GM04503 (cell line): ENCODE data around the gene SRA1.
"Not testable (repeated sequence)": the region's sequence is repeated elsewhere in the genome, so short reads cannot be mapped to it uniquely, and the experiment has no call there.

Experiments used
- DNase-seq: peaks from one replicate; pipeline ENCODE4 v3.0.0-alpha.2; 2012; ENCODE audit warnings: low read depth

Gene SRA1

GRCh38 chr5:140557136-140557805 lies at the start of gene SRA1:
Gene SRA1, minus strand, starts transcription at chr5:140557473. Its CDS starts 21 bp downstream, at chr5:140557452.
- DNase-seq: no peak

- no peak for DNase-seq
Observed at GRCh38 chr5:140607031-140607430, 49.8 kb upstream of the SRA1 start.

- DNase-seq: no peak
Observed at GRCh38 chr5:140605879-140606278, 48.6 kb upstream of the SRA1 start.

DNA sequence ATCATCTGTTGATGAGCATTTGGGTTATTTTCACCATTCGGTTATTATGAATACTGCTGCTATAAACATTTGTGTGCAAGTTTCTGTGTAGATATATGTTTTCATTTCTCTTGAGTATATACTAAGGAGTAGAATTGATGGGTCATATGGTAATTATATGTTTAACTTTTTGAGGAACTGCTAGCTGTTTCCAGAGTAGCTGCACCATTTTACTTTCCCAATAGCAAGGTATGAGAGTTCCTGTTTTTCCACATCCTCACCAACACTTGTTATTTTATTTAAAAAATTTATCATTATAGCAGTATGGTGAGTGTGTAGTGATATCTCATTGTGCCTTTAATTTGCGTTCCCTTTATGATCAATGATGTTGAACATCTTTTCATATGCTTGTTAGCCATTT lies 46.5 kb upstream of the SRA1 start:
- no peak for DNase-seq

- DNase-seq: not testable (repeated sequence)
Observed at GRCh38 chr5:140603446-140603698, 46.1 kb upstream of the SRA1 start.

GRCh38 chr5:140602147-140602546 lies 44.9 kb upstream of the SRA1 start:
- DNase-seq: no peak

DNA sequence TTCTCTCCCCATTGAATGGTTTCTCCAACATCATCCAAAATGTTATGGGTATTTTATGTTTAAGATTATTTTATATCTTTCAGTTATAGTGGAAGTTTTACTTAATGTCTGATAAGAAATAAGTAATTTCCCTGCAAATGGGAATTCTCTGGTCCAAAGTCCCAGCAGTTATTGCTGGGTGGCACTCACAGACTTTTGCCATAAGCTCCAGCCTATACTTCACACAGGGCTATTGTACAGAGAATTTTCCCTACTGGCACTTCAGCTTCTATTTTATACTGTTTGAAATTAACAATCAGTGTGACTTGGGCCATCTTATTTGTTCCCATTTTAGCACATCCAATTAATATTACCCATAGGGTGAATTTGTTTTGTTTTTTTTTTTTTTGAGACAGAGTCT lies 42.8 kb upstream of the SRA1 start:
- DNase-seq: no peak

- DNase-seq: no peak
Observed at GRCh38 chr5:140598836-140599235, 41.6 kb upstream of the SRA1 start.

GRCh38 chr5:140596321-140596741 lies 39.1 kb upstream of the SRA1 start:
- no peak for DNase-seq

- no peak for DNase-seq
Observed at GRCh38 chr5:140595538-140596300, 38.4 kb upstream of the SRA1 start.

DNA sequence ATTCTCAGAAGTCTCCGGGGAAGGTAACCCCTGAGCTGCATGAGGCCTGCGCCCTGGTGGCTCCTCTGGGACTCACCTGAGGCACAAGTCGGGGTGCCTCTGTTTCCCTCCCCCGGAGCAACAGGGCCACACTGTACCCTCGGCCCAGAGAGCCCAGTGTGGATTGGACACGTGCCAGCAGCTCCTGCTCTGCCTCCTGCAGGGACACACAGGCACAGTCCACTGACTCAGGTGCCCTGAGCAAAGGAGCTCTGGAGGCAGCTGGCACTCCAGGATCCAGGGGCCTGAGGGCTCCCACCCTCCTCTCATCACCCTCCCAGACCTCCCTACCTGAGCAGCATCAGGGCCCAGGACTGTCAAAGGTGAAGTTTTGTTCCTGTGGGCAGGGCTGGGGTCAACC lies 36.9 kb upstream of the SRA1 start:
- DNase-seq: no peak

GRCh38 chr5:140593070-140593469 lies 35.8 kb upstream of the SRA1 start:
- not testable (repeated sequence) for DNase-seq

DNA sequence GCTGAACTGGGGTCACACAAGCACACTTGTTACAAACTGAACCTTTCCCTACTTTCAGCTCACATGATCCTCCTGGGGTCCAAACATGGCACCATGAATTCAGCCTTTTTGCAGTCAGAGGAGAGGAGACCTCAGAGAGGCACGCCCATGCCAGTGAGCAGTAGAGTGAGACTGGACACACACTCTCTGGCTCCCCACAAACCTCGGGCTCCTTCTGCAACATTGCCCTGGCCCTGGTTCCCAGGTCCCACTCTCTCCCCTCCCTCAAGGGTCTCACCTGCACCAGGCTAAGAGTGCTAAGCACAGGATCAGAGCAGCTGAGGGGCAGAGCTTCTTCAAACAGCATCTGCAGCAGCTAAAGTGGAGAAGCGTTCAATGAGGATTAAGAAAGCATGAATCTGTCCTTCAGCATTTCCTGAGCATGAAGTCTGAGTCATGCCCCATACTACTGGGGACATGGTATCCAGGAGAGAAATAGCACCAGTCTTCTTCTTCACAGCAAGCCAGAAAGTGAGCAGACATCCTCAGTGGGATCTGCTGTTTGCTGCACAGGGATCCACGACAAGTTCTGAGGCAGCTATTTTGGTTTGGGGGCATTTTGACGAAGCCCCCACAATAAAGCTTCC lies 34.6 kb upstream of the SRA1 start:
- no peak for DNase-seq

- DNase-seq: no peak
Observed at GRCh38 chr5:140590861-140591260, 33.6 kb upstream of the SRA1 start.

DNA sequence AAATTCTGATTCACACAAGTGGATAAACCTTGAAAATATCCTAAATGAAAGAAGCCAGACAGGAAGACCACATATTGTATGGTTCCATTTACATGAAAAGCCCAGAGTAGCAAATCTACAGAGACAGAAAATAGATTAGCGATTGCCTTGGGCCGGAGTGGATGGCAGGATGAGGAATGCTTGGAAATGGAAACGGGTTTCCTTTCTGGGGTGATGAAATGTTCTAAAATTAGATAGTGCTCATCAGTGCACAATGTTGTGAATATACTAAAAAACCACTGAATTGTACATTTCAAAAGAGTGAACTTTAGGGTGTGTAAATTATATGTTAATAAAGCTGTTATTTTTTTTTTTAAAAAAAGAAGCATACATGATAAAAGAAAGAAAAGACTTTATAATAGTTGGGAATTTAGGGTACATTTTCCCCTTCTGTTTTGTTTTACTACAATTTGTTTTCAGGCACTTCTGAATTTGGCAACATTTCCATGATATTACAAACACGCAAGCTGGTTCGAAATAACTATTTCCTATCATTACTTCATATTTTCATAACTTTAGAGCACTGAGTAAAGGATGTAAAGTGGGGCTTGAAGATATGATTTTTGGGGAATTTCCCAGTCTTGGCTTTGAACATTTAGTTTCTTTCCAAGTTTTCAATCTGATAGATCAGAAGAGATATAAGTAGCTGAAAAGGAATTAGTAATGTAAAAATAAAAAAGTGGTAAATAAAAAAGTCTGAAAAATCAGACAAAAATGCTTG lies 31.2 kb upstream of the SRA1 start:
- no peak for DNase-seq

- DNase-seq: no peak
Observed at GRCh38 chr5:140587495-140587894, 30.2 kb upstream of the SRA1 start.

GRCh38 chr5:140579188-140579747 lies 22.0 kb upstream of the SRA1 start:
- DNase-seq: not testable (repeated sequence)

DNA sequence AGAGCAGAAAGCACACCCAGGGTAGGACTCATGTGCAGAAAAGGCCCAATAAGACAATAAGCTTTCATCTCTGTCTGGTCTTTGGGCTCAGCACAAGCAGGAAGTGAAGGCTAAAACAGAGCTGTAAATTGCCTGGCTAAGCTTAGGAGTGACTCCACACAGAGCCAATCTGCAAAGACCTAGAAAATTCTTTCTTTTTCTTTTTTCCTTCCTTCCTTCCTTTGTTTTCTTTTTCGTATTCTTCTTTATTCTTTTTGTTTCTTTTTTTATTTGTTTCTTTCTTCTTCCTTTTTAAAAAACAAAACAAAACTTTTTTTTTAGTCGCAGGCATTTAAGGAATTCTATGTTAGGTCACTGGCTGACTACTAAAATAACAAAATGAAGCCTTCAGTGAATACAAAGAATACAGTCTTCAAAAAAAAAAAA lies 19.5 kb upstream of the SRA1 start:
- DNase-seq: no peak

DNA sequence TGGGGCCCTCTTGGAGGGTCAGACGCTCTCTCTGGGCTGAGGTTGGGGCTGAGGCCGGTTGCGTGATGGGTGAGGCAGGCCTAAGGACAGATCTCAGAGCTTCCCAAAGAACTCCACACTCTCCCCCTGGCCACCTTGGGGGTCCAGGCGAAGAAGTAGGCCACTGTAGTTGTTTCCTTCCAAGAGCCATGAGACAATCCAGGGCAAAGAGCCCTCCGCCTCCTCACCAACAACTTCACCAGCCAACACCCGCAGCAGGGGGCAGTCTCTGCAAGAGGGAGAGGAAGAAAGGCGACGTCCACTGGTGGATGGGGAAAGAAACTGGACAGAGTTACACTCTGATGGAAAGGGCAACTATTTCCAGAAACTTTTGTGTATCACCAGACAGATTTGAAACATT lies 18.0 kb upstream of the SRA1 start:
- DNase-seq: no peak

- DNase-seq: no peak
Observed at GRCh38 chr5:140574165-140574564, 16.9 kb upstream of the SRA1 start.

GRCh38 chr5:140573683-140574082 lies 16.4 kb upstream of the SRA1 start:
- no peak for DNase-seq

DNA sequence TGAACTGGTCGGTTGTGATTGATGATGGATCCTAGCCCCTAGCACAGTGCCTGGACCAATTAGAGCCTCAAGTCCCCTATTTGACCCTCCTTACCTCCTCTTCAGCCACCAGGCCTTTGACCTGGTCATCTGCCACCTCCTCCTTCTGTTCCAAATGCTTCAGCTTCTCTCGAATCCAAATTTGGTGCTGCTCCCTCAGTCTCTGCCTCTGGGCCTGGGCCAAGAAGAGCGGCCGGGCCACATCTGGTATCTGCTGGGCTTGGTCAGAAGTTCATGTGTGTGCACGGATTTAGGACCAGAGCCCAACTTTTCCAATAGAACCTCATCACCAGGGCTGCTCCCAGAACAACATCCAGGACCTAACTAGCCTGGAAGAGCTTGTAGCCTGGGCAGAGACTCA lies 13.8 kb upstream of the SRA1 start:
- no peak for DNase-seq
